Choroid plexus epithelial cell (primary cell): Measurements from ENCODE around the gene NCKAP1.

ENCODE experiments used
- DNase-seq: peaks from one replicate; pipeline ENCODE4 v3.0.0-alpha.2; 2010; ENCODE audit warnings: low read depth
- H3K4me3 ChIP-seq: 2 replicates; pipeline ENCODE4 v1.5.1; 2011; ENCODE audit warnings: low read depth, mild to moderate bottlenecking, control low read depth, low read length, moderate library complexity
- CTCF ChIP-seq: conservative IDR thresholded peaks from 2 replicates; pipeline ENCODE4 v1.5.1; 2011; ENCODE audit warnings: low read depth, mild to moderate bottlenecking, control low read depth, inconsistent platforms, low read length, moderate library complexity

NCKAP1 gene

GRCh38 chr2:183029219-183029618, 9.0 kb downstream of the NCKAP1 start:
- no peak overlapping the region for H3K4me3 ChIP-seq
- TF ChIP-seq CTCF: no peak
- peak; percentile 61 for DNase-seq

GRCh38 chr2:183028108-183028507, 10.1 kb downstream of the NCKAP1 start:
- DNase-seq: no peak
- H3K4me3 ChIP-seq: no peak overlapping the region
- TF ChIP-seq CTCF: no peak

- TF ChIP-seq CTCF: no peak
- DNase-seq: no peak
- no peak overlapping the region for H3K4me3 ChIP-seq
Measured at GRCh38 chr2:183027443-183027842, 10.8 kb downstream of the NCKAP1 start.

- no peak for TF ChIP-seq CTCF
Measured at GRCh38 chr2:183026424-183026823, 11.8 kb downstream of the NCKAP1 start.

GRCh38 chr2:183025993-183026392, 12.3 kb downstream of the NCKAP1 start:
- TF ChIP-seq CTCF: no peak
- DNase-seq: no peak
- no peak overlapping the region for H3K4me3 ChIP-seq

More at GRCh38 chr2:183026424-183026823, 11.8 kb downstream of the NCKAP1 start:
- no peak for DNase-seq
- H3K4me3 ChIP-seq: no peak overlapping the region

GRCh38 chr2:183024339-183025095, 13.7 kb downstream of the NCKAP1 start:
- peak; percentile 48 for DNase-seq
- no peak overlapping the region for H3K4me3 ChIP-seq
- no peak for TF ChIP-seq CTCF

- no peak for DNase-seq
- TF ChIP-seq CTCF: no peak
- no peak overlapping the region for H3K4me3 ChIP-seq
Measured at GRCh38 chr2:183022711-183023110, 15.5 kb downstream of the NCKAP1 start.
